H9 (cell line): Measurements from ENCODE around the gene SOX12. TPM values are rescaled to one million over a fixed set of nuclear protein-coding genes. Genes with fewer than 3 reads are reported as not detected.

Source experiments
- DNase-seq: peaks from one replicate; pipeline ENCODE4 v3.0.0-alpha.2; 2017
- H2AFZ ChIP-seq: one replicate; pipeline ENCODE4 v1.6.1; 2013; ENCODE audit warnings: mild to moderate bottlenecking, low read length, control low read depth, moderate library complexity
- H2AK5ac ChIP-seq: 2 replicates; pipeline ENCODE4 v1.6.1; 2013; ENCODE audit warnings: low read length, control low read depth, mixed read lengths; ENCODE audit not compliant: insufficient read length
- H2BK120ac ChIP-seq: one replicate; pipeline ENCODE4 v1.6.1; 2013; ENCODE audit warnings: low read depth, mild to moderate bottlenecking, low read length, control low read depth, inconsistent platforms; ENCODE audit not compliant: poor library complexity, severe bottlenecking
- H2BK12ac ChIP-seq: 2 replicates; pipeline ENCODE4 v1.6.1; 2013; ENCODE audit warnings: low read length, control low read depth, mixed read lengths, low read depth; ENCODE audit not compliant: insufficient read length
- H2BK15ac ChIP-seq: 2 replicates; pipeline ENCODE4 v1.6.1; 2013; ENCODE audit warnings: low read depth, low read length, control low read depth
- H2BK20ac ChIP-seq: one replicate; pipeline ENCODE4 v1.6.1; 2013; ENCODE audit warnings: low read depth, mild to moderate bottlenecking, low read length, control low read depth, inconsistent platforms; ENCODE audit not compliant: poor library complexity, severe bottlenecking
- H2BK5ac ChIP-seq: 2 replicates; pipeline ENCODE4 v1.6.1; 2013; ENCODE audit warnings: low read length, control low read depth, mixed read lengths; ENCODE audit not compliant: insufficient read length
- H3K14ac ChIP-seq: 2 replicates; pipeline ENCODE4 v1.6.1; 2013; ENCODE audit warnings: low read length, control low read depth; ENCODE audit not compliant: insufficient read depth
- H3K18ac ChIP-seq: 2 replicates; pipeline ENCODE4 v1.6.1; 2013; ENCODE audit warnings: low read depth, mild to moderate bottlenecking, mixed read lengths, low read length, control low read depth; ENCODE audit not compliant: insufficient read length
- H3K23ac ChIP-seq: 2 replicates; pipeline ENCODE4 v1.6.1; 2013; ENCODE audit warnings: low read length, control low read depth, mixed read lengths, low read depth; ENCODE audit not compliant: insufficient read length
- H3K23me2 ChIP-seq: 2 replicates; pipeline ENCODE4 v1.6.1; 2013; ENCODE audit warnings: low read depth, mild to moderate bottlenecking, mixed read lengths, low read length, control low read depth; ENCODE audit not compliant: insufficient read length, poor library complexity, severe bottlenecking
- H3K27ac ChIP-seq: 2 replicates; pipeline ENCODE4 v1.5.1; 2013; ENCODE audit warnings: low read length, control low read depth, mixed read lengths, low read depth; ENCODE audit not compliant: insufficient read length
- H3K27me3 ChIP-seq: 2 replicates; pipeline ENCODE4 v1.6.1; 2013; ENCODE audit warnings: low read length, control low read depth, inconsistent platforms; ENCODE audit not compliant: insufficient read depth
- H3K4ac ChIP-seq: 2 replicates; pipeline ENCODE4 v1.6.1; 2013; ENCODE audit warnings: low read depth, mild to moderate bottlenecking, control low read depth, inconsistent platforms, low read length, moderate library complexity
- H3K4me1 ChIP-seq: 2 replicates; pipeline ENCODE4 v1.6.1; 2013; ENCODE audit warnings: low read length, control low read depth, inconsistent platforms; ENCODE audit not compliant: insufficient read depth
- H3K4me2 ChIP-seq: 2 replicates; pipeline ENCODE4 v1.6.1; 2013; ENCODE audit warnings: low read length, control low read depth, mixed read lengths; ENCODE audit not compliant: insufficient read length, insufficient read depth
- H3K56ac ChIP-seq: 2 replicates; pipeline ENCODE4 v1.6.1; 2013; ENCODE audit warnings: low read depth, mild to moderate bottlenecking, mixed read lengths, low read length, control low read depth; ENCODE audit not compliant: insufficient read length
- H3K79me1 ChIP-seq: 2 replicates; pipeline ENCODE4 v1.6.1; 2013; ENCODE audit warnings: low read depth, mild to moderate bottlenecking, moderate library complexity, low read length, control low read depth, inconsistent platforms; ENCODE audit not compliant: insufficient read depth, poor library complexity, severe bottlenecking
- H3K79me2 ChIP-seq: 2 replicates; pipeline ENCODE4 v1.6.1; 2013; ENCODE audit warnings: low read length, control low read depth, inconsistent platforms; ENCODE audit not compliant: insufficient read depth
- H3K9ac ChIP-seq: 2 replicates; pipeline ENCODE4 v1.6.1; 2013; ENCODE audit warnings: low read length, control low read depth, mixed read lengths; ENCODE audit not compliant: insufficient read length; ENCODE audit errors: extremely low read depth
- H3K9me3 ChIP-seq: one replicate; pipeline ENCODE4 v1.6.1; 2013; ENCODE audit warnings: low read depth, low read length, inconsistent platforms; ENCODE audit not compliant: control insufficient read depth
- H3T11ph ChIP-seq: one replicate; pipeline ENCODE4 v1.6.1; 2013; ENCODE audit warnings: mild to moderate bottlenecking, low read length, control low read depth, inconsistent platforms
- H4K20me1 ChIP-seq: one replicate; pipeline ENCODE4 v1.6.1; 2013; ENCODE audit not compliant: control insufficient read depth, insufficient read length, insufficient read depth
- H4K5ac ChIP-seq: 2 replicates; pipeline ENCODE4 v1.6.1; 2013; ENCODE audit warnings: low read depth, mild to moderate bottlenecking, mixed read lengths, low read length, control low read depth; ENCODE audit not compliant: insufficient read length
- H4K8ac ChIP-seq: replicated peaks from 2 replicates; pipeline ENCODE4 v1.6.1; 2013; ENCODE audit warnings: low read length, control low read depth, mixed read lengths, low read depth; ENCODE audit not compliant: insufficient read length
- H4K91ac ChIP-seq: 2 replicates; pipeline ENCODE4 v1.6.1; 2013; ENCODE audit warnings: low read depth, mild to moderate bottlenecking, moderate library complexity, mixed read lengths, low read length, control low read depth; ENCODE audit not compliant: insufficient read length
- H3K27ac Mint-ChIP-seq, 3 experiments: 2 replicates in 2 of 3; 3 replicates in 1 of 3; pipeline ENCODE4 v1.8.0; 2020 to 2021; ENCODE audit warnings: mixed read lengths in 3 of 3, mild to moderate bottlenecking in 1 of 3, moderate library complexity in 1 of 3
- H3K27me3 Mint-ChIP-seq: 2 replicates; pipeline ENCODE4 v1.8.0; 2021; ENCODE audit warnings: low read depth, mild to moderate bottlenecking, moderate library complexity, mixed read lengths
- H3K36me3 Mint-ChIP-seq, 3 experiments: 2 replicates in 2 of 3; 3 replicates in 1 of 3; pipeline ENCODE4 v1.8.0; 2020 to 2021; ENCODE audit warnings: low read depth in 3 of 3, mixed read lengths in 3 of 3; ENCODE audit not compliant: insufficient read depth in 1 of 3
- H3K4me1 Mint-ChIP-seq, 2 experiments: 2 replicates each; pipeline ENCODE4 v1.8.0; 2020; ENCODE audit warnings: mixed read lengths in 2 of 2
- H3K4me3 Mint-ChIP-seq, 2 experiments: 2 replicates in 1 of 2; 3 replicates in 1 of 2; pipeline ENCODE4 v1.8.0; 2020 to 2021; ENCODE audit warnings: mild to moderate bottlenecking in 2 of 2, mixed read lengths in 2 of 2, moderate library complexity in 1 of 2
- H3K9me3 Mint-ChIP-seq, 2 experiments: 2 replicates in 1 of 2; 3 replicates in 1 of 2; pipeline ENCODE4 v1.8.0; 2020; ENCODE audit warnings: mild to moderate bottlenecking in 2 of 2, mixed read lengths in 2 of 2, moderate library complexity in 1 of 2
- WGBS: extraction: QIAGEN DNeasy Blood & Tissue Kit; methylation state at CpG from one replicate; pipeline ENCODE4 v1.1.7; 2013; ENCODE audit warnings: missing lambda C conversion rate, low lambda C conversion rate, mixed read lengths; ENCODE audit not compliant: insufficient read length; ENCODE audit errors: extremely low coverage; 5-methylcytosine and 5-hydroxymethylcytosine counted together
- total RNA-seq: library from RNA; stranded (reverse); gene quantifications from 2 replicates; pipeline ENCODE4 v1.2.1, GENCODE V29; 2021
- TF ChIP-seq, protein P1 (sequence below): fragments of 200-600 bp; sonication (generic); conservative IDR thresholded peaks from 3 replicates; pipeline ENCODE4 v1.8.0; 2021; ENCODE audit warnings: antibody characterized with exemption, mild to moderate bottlenecking

The SOX12 gene
- total RNA-seq, 1 experiment from 2014 or later: 54.4 TPM

DNA sequence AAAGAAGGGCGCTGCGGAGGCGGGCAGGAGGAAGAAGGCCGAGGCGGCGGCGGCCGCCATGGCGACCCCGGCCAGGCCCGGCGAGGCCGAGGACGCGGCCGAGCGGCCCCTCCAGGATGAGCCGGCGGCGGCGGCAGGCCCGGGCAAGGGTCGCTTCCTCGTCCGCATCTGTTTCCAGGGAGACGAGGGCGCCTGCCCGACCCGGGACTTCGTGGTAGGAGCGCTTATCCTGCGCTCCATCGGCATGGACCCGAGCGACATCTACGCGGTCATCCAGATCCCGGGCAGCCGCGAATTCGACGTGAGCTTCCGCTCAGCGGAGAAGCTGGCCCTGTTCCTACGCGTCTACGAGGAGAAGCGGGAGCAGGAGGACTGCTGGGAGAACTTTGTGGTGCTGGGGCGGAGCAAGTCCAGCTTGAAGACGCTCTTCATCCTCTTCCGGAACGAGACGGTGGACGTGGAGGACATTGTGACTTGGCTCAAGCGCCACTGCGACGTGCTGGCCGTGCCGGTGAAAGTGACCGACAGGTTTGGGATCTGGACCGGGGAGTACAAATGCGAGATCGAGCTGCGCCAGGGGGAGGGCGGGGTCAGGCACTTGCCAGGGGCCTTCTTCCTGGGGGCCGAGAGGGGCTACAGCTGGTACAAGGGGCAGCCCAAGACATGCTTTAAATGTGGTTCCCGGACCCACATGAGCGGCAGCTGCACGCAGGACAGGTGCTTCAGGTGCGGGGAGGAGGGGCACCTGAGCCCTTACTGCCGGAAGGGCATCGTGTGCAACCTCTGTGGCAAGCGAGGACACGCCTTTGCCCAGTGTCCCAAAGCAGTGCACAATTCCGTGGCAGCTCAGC, 27.2 kb upstream of the SOX12 start:
- no peaks in the 10 kb centered on the region for H4K20me1 ChIP-seq
- Mint-ChIP-seq H3K27me3 (peaks cover 30% of the 10 kb centered on the region), H3K9me3 (peaks cover 0 to 4% of the 10 kb centered on the region in 2 experiments; a peak in 3 of 5 replicates), H3K27ac (peak overlapping the region; percentile 93 to 97 (median 94)), H3K4me3 (peak overlapping the region; percentile 95 to 99), H3K36me3 (peaks cover 8 to 17% (median 13%) of the 10 kb centered on the region in 3 experiments), H3K4me1 (peaks cover 49 to 52% of the 10 kb centered on the region in 2 experiments)
- peak overlapping the region; percentile 28 for H3K18ac ChIP-seq
- no peak overlapping the region for H2BK15ac ChIP-seq
- H3K79me1 ChIP-seq: no peaks in the 10 kb centered on the region
- H3K56ac ChIP-seq: no peak overlapping the region
- no peak overlapping the region for H3K4ac ChIP-seq
- H3K27me3 ChIP-seq: no peaks in the 10 kb centered on the region; the same call in 1 of the 2 replicates
- no peak overlapping the region for H3T11ph ChIP-seq
- no CpG with 5 or more reads among the region's 75 CpGs for WGBS
- peaks cover 24% of the 10 kb centered on the region for H3K23me2 ChIP-seq
- H3K9me3 ChIP-seq: no peaks in the 10 kb centered on the region
- peak overlapping the region; percentile 96 for H3K4me2 ChIP-seq
- peaks cover 17% of the 10 kb centered on the region; the same call in 1 of the 2 replicates for H3K79me2 ChIP-seq
- no peak overlapping the region for H2BK20ac ChIP-seq
- no peak overlapping the region for H2AFZ ChIP-seq
- H2BK120ac ChIP-seq: no peak overlapping the region
- peak overlapping the region; percentile 96 for H3K9ac ChIP-seq
- no peak overlapping the region for H2BK5ac ChIP-seq
- no peak overlapping the region for H2AK5ac ChIP-seq
- H4K8ac ChIP-seq: no peak overlapping the region
- peaks cover 10% of the 10 kb centered on the region; the same call in 1 of the 2 replicates for H3K4me1 ChIP-seq
- no peak overlapping the region for H4K5ac ChIP-seq
- no peak for DNase-seq
- H4K91ac ChIP-seq: no peak overlapping the region
- H3K14ac ChIP-seq: peak overlapping the region; percentile 80
- H2BK12ac ChIP-seq: no peak overlapping the region
- H3K23ac ChIP-seq: peak overlapping the region; percentile 8
- TF ChIP-seq, protein P1, sequence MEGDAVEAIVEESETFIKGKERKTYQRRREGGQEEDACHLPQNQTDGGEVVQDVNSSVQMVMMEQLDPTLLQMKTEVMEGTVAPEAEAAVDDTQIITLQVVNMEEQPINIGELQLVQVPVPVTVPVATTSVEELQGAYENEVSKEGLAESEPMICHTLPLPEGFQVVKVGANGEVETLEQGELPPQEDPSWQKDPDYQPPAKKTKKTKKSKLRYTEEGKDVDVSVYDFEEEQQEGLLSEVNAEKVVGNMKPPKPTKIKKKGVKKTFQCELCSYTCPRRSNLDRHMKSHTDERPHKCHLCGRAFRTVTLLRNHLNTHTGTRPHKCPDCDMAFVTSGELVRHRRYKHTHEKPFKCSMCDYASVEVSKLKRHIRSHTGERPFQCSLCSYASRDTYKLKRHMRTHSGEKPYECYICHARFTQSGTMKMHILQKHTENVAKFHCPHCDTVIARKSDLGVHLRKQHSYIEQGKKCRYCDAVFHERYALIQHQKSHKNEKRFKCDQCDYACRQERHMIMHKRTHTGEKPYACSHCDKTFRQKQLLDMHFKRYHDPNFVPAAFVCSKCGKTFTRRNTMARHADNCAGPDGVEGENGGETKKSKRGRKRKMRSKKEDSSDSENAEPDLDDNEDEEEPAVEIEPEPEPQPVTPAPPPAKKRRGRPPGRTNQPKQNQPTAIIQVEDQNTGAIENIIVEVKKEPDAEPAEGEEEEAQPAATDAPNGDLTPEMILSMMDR: no peak
- H3K27ac ChIP-seq: peak overlapping the region; percentile 17
